Loucy (cell line): ENCODE results near the gene PRR7.

ENCODE experiments used
- EZH2phosphoT487 ChIP-seq: fragments of 200-600 bp; IDR thresholded peaks from 2 replicates; pipeline ENCODE4 v1.6.1; 2018; ENCODE audit warnings: antibody characterized with exemption, mild to moderate bottlenecking, moderate library complexity, borderline replicate concordance
- TF ChIP-seq, protein P1 (sequence below): fragments of 200-600 bp; sonication (generic); conservative IDR thresholded peaks from 2 replicates; pipeline ENCODE4 v1.5.1; 2014; ENCODE audit warnings: mild to moderate bottlenecking, antibody characterized with exemption, low read length

DNA sequence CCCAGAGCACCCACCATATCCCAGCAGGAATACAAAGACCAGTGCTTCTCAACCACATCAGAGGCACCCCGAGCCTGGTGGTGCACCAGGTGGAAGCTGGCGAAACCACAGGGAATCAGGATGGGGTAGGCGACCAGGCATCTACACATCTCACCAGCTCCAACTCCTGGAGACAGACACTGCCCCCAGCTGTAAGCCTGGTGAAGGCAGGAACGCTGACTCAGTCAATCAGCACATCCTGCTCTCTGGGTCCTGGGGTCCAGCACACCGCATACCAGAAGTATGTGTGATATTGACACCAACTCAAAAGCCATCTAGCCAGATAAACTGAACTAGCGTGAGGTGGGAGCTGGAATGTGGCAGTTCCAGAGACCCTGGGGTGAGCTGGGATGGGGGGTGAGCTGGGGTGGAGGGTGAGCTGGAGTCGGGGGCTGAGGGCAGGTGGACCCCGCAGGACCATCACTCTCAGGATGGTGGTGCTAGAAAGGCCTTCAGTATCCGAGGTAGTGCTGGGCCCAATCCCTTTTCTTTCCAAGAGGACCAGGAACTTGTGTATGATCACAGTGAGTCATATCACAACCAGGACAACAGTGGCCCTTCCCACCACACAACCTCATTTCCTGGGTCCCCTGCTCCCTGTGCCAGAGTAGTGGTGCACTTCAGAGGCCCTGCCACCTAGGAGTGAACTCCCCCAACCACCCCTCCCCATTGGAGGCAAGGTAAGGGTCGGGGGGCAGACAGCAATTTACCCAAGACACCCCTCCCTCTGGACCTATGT is 24.3 kb downstream of the PRR7 start:
- TF ChIP-seq, protein P1, sequence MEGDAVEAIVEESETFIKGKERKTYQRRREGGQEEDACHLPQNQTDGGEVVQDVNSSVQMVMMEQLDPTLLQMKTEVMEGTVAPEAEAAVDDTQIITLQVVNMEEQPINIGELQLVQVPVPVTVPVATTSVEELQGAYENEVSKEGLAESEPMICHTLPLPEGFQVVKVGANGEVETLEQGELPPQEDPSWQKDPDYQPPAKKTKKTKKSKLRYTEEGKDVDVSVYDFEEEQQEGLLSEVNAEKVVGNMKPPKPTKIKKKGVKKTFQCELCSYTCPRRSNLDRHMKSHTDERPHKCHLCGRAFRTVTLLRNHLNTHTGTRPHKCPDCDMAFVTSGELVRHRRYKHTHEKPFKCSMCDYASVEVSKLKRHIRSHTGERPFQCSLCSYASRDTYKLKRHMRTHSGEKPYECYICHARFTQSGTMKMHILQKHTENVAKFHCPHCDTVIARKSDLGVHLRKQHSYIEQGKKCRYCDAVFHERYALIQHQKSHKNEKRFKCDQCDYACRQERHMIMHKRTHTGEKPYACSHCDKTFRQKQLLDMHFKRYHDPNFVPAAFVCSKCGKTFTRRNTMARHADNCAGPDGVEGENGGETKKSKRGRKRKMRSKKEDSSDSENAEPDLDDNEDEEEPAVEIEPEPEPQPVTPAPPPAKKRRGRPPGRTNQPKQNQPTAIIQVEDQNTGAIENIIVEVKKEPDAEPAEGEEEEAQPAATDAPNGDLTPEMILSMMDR = no peak
- TF ChIP-seq EZH2phosphoT487 = no peak
